OCI-LY3 (cell line): Measurements from ENCODE around the gene OSBPL9.

Experiments used
- EZH2phosphoT487 ChIP-seq: fragments of 200-600 bp; shearing (Covaris generic); IDR thresholded peaks from 2 replicates; pipeline ENCODE4 v1.6.1; 2018; ENCODE audit warnings: antibody characterized with exemption, mixed run types, low read depth
- TF ChIP-seq, protein P1 (sequence below): fragments of 200-600, 300-600 bp; sonication (generic); IDR thresholded peaks from 2 replicates; pipeline ENCODE4 v1.5.1; 2014; ENCODE audit warnings: antibody characterized with exemption, low read length, low read depth

DNA sequence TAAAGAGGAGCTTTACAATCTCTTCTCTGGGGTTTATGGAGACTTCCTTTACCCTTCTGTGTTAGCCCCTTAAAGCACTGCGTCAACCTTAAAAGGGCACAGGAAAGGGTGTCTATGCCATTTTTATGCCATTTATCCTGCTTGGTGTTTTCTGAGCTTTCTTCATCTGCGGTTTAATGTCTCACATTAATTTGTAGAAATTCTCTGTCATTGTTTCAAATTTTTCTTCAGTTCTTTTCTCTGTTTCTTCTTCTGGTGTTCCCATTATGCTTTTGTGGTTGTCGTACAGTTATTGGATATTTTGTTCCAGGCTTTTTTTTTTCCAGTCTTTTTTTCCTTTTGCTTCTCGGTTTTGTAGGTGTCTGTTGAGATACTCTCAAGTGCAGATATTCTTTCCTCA lies 107.9 kb downstream of the OSBPL9 start:
- TF ChIP-seq, protein P1, sequence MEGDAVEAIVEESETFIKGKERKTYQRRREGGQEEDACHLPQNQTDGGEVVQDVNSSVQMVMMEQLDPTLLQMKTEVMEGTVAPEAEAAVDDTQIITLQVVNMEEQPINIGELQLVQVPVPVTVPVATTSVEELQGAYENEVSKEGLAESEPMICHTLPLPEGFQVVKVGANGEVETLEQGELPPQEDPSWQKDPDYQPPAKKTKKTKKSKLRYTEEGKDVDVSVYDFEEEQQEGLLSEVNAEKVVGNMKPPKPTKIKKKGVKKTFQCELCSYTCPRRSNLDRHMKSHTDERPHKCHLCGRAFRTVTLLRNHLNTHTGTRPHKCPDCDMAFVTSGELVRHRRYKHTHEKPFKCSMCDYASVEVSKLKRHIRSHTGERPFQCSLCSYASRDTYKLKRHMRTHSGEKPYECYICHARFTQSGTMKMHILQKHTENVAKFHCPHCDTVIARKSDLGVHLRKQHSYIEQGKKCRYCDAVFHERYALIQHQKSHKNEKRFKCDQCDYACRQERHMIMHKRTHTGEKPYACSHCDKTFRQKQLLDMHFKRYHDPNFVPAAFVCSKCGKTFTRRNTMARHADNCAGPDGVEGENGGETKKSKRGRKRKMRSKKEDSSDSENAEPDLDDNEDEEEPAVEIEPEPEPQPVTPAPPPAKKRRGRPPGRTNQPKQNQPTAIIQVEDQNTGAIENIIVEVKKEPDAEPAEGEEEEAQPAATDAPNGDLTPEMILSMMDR = no peak
- TF ChIP-seq EZH2phosphoT487 = no peak
